Measurements from ENCODE around the gene DNAH10. TPM values are rescaled to one million over a fixed set of nuclear protein-coding genes. Genes with fewer than 3 reads are reported as not detected.

DNAH10 gene
- total and polyA plus RNA-seq, 2 of the 13 experiments (the other 11 are each of a cell fraction or from before 2014, with no cell fraction given), result 0.01 to 0.02 TPM

GRCh38 chr12:123908884-123909725 lies 147.0 kb downstream of the DNAH10 start:
- H2AFZ ChIP-seq (ENCODE audit: low read length), result no peak overlapping the region
- no peak overlapping the region for H3K9ac ChIP-seq (ENCODE audit: insufficient read depth, low read depth, low read length)
- H3K4me3 ChIP-seq (replicated peaks in 1 of 3; ENCODE audit: insufficient read depth in 1 of 3, low read depth in 2 of 3, low read length in 3 of 3), result no peak overlapping the region
- 45% methylated on average over 20 of the region's 37 CpGs for WGBS (ENCODE audit: low lambda C conversion rate)
- TF ChIP-seq CREB1 (IDR thresholded peaks at IDR 0.05) (0 out of 2 replicates have a peak, but pooled peaks have one; percentile 58), CREB1 (CRISPR knock-in tag; IDR thresholded peaks at IDR 0.05) (no peak), ZNF225 (CRISPR knock-in tag; IDR thresholded peaks at IDR 0.05) (no peak)
- no peaks in the 10 kb centered on the region for H3K36me3 ChIP-seq (replicated peaks in 1 of 2; ENCODE audit: control insufficient read depth in 1 of 2, insufficient read depth in 2 of 2, low read length in 2 of 2)
- H3K9me3 ChIP-seq (ENCODE audit: low read length), result no peaks in the 10 kb centered on the region
- intact Hi-C loops (cut with micrococcal nuclease; ENCODE audit: unreplicated experiment) (no loop called here), in situ Hi-C loops (cut with HindIII; ENCODE audit: extremely low pct_ligation_motif_present, low pct_unique_long_range_greater_than_20kb) (no loop called here)
- H3K27me3 ChIP-seq (ENCODE audit: control insufficient read depth in 1 of 2, insufficient read depth in 2 of 2, low read length in 2 of 2), result peaks cover 0 to 3% of the 10 kb centered on the region in 2 experiments; a peak in 3 of 5 replicates
- FAIRE-seq (no peak), DNase-seq (ENCODE audit: low spot score) (no peak), ATAC-seq (peak; percentile 5; the same call in 2 of the 3 replicates)
- peaks cover 20% of the 10 kb centered on the region for H3K4me1 ChIP-seq (ENCODE audit: insufficient read depth, low read length)
- POLR2A ChIA-PET, result interaction anchor here (0.6 kb wide), 1 partner anchor 1691 kb away, joined by 3 read pairs; no protein-coding TSS in a partner anchor
- CTCF ChIA-PET (ENCODE audit: low intra/inter-chr PET ratio, low total read pairs), result no interaction called here
- no TSS peak for BruUV-seq (replicated peaks)
- H3K27ac ChIP-seq (ENCODE audit: extremely low read length, insufficient read depth, low read length), result no peak overlapping the region
- peak overlapping the region; percentile 14; the same call in 1 of the 2 replicates for H3K4me2 ChIP-seq (ENCODE audit: low read depth, low read length)
- H4K20me1 ChIP-seq (ENCODE audit: insufficient read depth, low read length), result no peaks in the 10 kb centered on the region
- no peaks in the 10 kb centered on the region for H3K79me2 ChIP-seq (ENCODE audit: insufficient read depth, low read length)

- ATAC-seq, result no peak
Observed at GRCh38 chr12:123910057-123910456, 148.0 kb downstream of the DNAH10 start.

More at GRCh38 chr12:123910057-123910456, 148.0 kb downstream of the DNAH10 start:
- DNase-seq (ENCODE audit: low spot score), result no peak
- intact Hi-C loops (cut with micrococcal nuclease; ENCODE audit: unreplicated experiment) (no loop called here), in situ Hi-C loops (cut with HindIII; ENCODE audit: extremely low pct_ligation_motif_present, low pct_unique_long_range_greater_than_20kb) (no loop called here)
- no peak overlapping the region for H3K27ac ChIP-seq (ENCODE audit: extremely low read length, insufficient read depth, low read length)
- H3K9me3 ChIP-seq (ENCODE audit: low read length), result no peaks in the 10 kb centered on the region
- H4K20me1 ChIP-seq (ENCODE audit: insufficient read depth, low read length), result no peaks in the 10 kb centered on the region
- CTCF ChIA-PET (ENCODE audit: low intra/inter-chr PET ratio, low total read pairs), result no interaction called here
- WGBS (ENCODE audit: low lambda C conversion rate), result 59% methylated on average over 7 of the region's 8 CpGs
- H3K36me3 ChIP-seq (replicated peaks in 1 of 2; ENCODE audit: control insufficient read depth in 1 of 2, insufficient read depth in 2 of 2, low read length in 2 of 2), result no peaks in the 10 kb centered on the region
- no peak overlapping the region for H3K4me2 ChIP-seq (ENCODE audit: low read depth, low read length)
- H3K27me3 ChIP-seq (ENCODE audit: control insufficient read depth in 1 of 2, insufficient read depth in 2 of 2, low read length in 2 of 2), result no peaks in the 10 kb centered on the region; a peak in 1 of 5 replicates
- no peaks in the 10 kb centered on the region for H3K79me2 ChIP-seq (ENCODE audit: insufficient read depth, low read length)
- no peak for FAIRE-seq
- POLR2A ChIA-PET, result interaction anchor here (1.5 kb wide), 1 partner anchor 63 kb away, joined by 3 read pairs; the partner anchor contains the start of genes CCDC92 and ZNF664
- no peak overlapping the region for H3K9ac ChIP-seq (ENCODE audit: insufficient read depth, low read depth, low read length)
- no TSS peak for BruUV-seq (replicated peaks)
- TF ChIP-seq ZNF598 (CRISPR knock-in tag; IDR thresholded peaks at IDR 0.05; ENCODE audit: borderline replicate concordance), result no peak
- no peak for TF ChIP-seq SMAD3 (CRISPR knock-in tag; IDR thresholded peaks at IDR 0.05)
- TF ChIP-seq ZNF850 (CRISPR knock-in tag; conservative IDR thresholded peaks at IDR 0.05), result no peak
- TF ChIP-seq ZNF234 (CRISPR knock-in tag; conservative IDR thresholded peaks at IDR 0.05), result no peak
- H3K4me1 ChIP-seq (ENCODE audit: insufficient read depth, low read length), result peaks cover 20% of the 10 kb centered on the region
- no peak overlapping the region for H2AFZ ChIP-seq (ENCODE audit: low read length)
- no peak overlapping the region for H3K4me3 ChIP-seq (replicated peaks in 1 of 3; ENCODE audit: insufficient read depth in 1 of 3, low read depth in 2 of 3, low read length in 3 of 3)
